ENCODE data around the gene AMZ1.
"Not testable (repeated sequence)": the region's sequence is repeated elsewhere in the genome, so short reads cannot be mapped to it uniquely, and the experiment has no call there.

Gene AMZ1

DNA sequence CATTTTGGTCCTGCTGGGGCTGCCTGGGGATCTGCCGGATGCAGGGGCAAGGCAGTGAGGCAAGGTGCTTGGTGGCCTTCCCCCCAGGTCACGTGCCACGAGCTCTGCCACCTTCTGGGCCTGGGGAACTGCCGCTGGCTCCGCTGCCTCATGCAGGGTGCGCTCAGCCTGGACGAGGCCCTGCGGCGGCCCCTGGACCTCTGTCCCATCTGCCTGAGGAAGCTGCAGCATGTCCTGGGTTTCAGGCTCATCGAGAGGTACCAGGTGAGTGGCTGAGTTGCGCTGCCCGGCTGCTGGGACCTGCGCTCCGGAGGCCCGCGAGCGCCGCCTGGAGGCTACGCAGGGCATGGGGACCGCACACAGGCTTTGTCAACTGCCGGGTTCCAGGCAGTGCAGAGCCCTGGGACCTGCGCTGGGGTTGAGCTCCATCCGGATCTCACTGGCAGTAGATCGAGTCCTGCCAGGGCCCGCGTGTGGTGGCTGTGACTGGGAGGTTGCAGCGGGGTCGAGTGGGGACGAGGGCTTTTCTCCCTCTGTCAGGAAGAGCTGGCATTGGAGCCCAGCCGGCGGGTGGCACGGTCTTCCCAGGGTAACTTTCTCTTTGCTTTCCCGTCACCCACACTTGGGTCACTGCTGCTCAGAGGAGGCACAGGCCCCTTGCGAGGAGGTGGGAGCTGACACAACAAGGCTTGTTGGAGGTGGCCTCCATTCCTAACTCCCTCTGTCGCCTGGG is 21.7 kb downstream of the AMZ1 start:
- H3K4me3 ChIP-seq (ENCODE audit: low read depth, low read length) = no peak overlapping the region

- H3K4me3 ChIP-seq (ENCODE audit: low read depth, low read length) = no peak overlapping the region
These were observed 22.3 kb downstream of the AMZ1 start for GRCh38 chr7:2710286-2710655.

- no peak overlapping the region for H3K4me3 ChIP-seq (ENCODE audit: low read depth, low read length)
These were observed 23.0 kb downstream of the AMZ1 start for GRCh38 chr7:2710901-2711551.

GRCh38 chr7:2711895-2712675 is 24.1 kb downstream of the AMZ1 start:
- no peak overlapping the region for H3K4me3 ChIP-seq (ENCODE audit: low read depth, low read length)

DNA sequence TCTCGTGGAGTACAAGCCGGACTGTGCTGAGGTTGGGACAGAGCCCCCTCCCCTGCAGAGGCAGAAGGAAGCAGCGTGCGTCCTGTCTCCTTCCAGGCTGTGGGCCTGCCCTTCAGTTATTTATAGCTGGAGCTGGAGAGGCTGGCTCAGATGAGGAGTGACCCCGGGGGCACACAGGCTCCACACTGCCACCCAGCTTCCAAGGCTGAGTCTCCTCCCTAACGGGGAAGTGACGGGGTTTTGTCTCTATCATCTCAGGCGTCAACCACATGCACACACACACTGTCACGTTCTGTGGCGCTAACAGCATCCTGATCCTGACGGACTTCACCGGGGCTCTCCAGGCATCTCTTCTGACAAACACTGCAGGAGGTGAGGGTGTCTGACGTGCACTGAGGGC is 25.4 kb downstream of the AMZ1 start:
- no peak overlapping the region for H3K4me3 ChIP-seq (ENCODE audit: low read depth, low read length)

GRCh38 chr7:2713978-2714377 is 26.0 kb downstream of the AMZ1 start:
- H3K4me3 ChIP-seq (ENCODE audit: low read depth, low read length) = no peak overlapping the region

DNA sequence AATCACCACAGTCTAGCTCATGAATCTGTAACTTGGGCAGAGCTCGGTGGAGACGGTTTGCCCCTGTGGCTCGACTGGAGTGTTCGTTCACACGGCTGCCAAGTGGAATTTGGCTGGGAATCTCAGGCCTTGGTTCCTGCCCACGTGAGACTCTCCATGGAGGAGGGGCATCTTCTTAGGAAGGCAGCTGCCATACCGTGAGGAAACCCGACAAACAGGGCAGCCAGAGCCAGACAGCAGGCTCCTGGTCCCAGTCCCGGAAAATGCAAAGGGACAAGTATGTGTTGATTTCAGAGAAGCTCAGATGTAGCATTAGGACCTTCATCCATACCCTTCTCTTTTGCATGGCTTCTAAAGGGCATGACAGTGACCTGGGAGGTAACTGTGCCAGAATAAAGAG is 26.6 kb downstream of the AMZ1 start:
- H3K4me3 ChIP-seq (ENCODE audit: low read depth, low read length) = no peak overlapping the region

DNA sequence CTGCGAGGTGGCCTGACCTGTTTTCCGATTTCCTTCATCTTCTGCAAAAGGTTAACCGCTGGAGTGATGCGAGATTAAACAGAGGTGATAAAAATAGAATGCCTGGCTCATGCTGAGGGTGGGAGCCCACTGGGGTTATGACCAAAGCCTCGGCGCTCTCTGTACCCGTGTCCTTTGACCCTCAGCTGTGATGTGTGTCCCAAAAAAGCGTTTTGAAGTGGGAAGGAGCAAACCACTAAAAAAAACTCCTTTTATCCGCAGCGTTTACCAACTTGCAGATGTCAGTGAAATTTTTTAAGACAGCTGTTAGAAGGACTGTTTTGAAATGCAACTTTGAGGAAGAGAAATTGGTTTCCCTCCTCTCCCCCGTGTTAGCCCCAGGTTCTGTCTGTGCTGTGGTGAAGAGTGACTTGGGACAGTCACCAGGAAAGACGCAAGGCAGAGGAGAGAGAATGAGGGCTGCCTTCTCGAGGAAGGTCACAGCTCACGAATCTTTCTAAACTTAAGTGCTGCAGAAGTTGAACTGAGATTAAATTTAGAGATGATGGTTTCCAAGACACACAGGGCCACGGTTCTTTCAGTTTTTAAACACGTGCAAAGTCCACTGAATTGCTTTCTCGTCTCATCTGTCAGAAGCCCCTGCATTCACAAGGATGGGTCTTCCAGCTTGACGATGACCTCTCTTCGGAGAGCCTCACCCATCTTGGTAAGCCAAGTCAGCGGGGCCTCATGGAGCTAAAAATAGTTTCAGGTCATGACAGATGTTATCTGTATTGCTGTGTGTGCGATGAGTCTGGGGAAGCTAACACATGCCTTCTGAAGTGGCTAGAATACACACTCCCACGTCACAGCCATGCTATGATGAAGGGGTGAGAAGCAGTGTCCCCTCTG is 27.6 kb downstream of the AMZ1 start:
- H3K4me3 ChIP-seq (ENCODE audit: low read depth, low read length) = no peak overlapping the region

- no peak overlapping the region for H3K4me3 ChIP-seq (ENCODE audit: low read depth, low read length)
These were observed 28.5 kb downstream of the AMZ1 start for GRCh38 chr7:2716488-2716887.

DNA sequence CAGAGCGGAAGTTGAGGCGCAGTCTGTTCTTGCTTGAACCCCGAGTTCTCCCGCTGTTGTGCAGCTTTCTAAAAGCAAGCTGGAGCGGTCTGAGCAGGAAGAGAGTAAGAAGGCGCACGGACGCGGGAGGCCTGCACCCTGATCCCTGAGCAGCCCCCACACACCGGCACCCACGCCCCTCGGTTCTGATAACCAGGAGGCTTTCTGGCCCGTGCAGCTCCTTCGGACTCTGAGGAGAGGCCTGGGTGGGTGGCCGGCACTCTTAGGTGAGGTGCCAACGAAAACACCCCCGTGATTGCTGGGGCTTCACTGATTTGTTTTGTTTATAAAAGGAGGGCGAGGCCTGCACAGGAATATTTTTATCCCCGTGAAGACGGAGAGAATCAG is 28.9 kb downstream of the AMZ1 start:
- H3K4me3 ChIP-seq (ENCODE audit: low read depth, low read length) = no peak overlapping the region

DNA sequence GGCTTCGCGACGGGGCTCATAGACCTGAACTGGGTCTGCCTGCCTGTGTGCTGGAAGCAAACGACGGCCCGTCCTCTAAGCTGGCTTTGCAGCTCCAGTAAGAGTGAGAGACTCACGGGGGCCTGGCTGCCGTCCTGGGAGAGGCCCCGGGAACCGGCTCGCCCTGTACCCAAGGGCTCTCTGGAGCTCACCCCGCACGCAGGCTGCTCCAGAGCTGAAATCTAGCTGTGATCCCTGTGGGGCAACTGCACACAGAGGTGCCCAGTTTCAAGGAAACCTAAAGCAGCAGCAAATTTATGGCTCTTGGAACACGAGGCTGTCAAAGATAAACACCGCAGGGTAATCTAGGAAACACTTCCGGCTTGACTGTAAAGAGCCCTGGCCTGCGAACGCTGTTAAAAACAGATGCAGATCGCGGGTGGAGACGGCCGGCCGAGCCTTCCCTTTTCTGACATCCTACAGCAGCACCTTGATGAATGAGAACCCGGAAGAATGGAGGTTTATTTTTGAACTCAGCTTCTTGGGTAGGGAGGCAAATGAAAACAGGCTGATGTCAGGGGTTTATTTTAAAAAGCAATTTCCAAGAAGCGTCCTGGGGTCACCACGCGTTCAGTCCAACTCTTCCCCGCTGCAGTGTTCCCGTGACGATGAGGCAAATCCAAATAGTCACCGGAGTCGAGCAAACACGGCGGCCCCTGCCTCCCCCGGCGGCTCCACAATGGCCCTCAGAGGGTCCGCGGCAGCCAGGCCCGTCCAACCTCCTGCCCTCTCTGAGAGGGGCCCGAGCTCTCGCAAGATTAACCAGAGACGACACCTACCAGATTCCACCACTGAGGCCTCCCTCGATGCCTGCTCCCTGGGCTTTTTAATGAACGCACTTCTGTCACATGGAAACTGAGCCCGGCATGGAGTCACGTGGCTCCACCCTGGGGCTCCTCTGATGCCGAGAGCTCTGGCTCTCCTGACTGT is 29.6 kb downstream of the AMZ1 start:
- H3K4me3 ChIP-seq (ENCODE audit: low read depth, low read length) = no peak overlapping the region

GRCh38 chr7:2718296-2718965 is 30.4 kb downstream of the AMZ1 start:
- H3K4me3 ChIP-seq (ENCODE audit: low read depth, low read length) = no peak overlapping the region

DNA sequence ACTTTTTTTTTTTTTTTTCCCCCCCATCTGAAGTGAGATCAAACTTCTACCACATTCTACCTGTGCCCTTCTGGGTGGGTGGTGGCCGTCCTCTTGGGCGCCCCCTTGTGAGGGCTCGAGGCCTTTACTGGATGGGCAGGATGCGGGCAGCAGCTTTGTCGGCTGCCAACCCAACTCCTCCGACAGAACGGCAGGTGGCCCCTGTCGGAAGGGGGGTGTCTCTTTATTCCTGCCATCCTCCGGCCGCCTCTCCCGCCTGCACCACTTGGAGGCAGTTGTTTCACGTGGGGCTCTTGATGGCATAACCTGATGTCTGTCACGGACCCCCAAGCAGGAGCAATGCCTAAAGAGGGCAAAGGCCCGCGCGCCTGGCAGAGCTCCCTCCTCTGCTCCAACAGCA is 31.0 kb downstream of the AMZ1 start:
- no peak overlapping the region for H3K4me3 ChIP-seq (ENCODE audit: low read depth, low read length)

DNA sequence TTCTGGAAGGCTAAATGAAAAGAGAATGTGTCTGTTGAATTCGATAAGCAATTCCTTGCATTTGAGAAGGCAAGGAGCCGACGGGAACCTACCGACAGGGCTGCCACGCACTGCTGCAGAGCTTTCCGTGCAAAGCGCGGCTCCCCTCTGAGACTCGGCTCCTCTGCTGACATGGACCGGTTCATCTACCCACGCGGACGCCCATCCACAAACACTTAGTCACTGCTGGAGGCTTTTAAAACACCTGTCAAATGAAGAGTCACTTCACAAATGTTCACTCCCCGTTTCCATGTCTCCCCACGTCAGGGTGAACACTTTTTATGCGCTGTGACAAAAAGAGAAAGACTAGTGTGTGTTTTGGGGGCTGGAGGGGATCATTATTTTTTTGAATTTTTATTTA is 32.0 kb downstream of the AMZ1 start:
- no peak overlapping the region for H3K4me3 ChIP-seq (ENCODE audit: low read depth, low read length)

- no peak overlapping the region for H3K4me3 ChIP-seq (ENCODE audit: low read depth, low read length)
These were observed 33.8 kb downstream of the AMZ1 start for GRCh38 chr7:2721842-2722241.

DNA sequence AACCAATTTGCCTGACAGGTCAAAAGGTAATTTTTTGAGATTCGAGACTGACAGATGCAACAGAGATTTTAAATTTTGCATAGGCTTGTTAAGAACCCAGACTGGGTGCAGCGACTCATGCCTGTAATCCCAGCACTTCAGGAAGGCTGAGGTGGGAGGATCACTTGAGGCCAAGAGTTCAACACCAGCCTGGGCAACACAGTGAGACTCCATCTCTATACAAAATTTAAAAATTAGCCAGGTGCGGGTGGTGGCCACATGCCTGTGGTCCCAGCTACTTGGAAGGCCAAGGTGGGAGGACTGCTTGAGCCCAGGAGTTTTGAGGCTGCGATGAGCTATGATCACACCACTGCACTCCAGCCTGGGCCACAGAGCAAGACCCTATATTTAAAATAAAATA is 34.6 kb downstream of the AMZ1 start:
- H3K4me3 ChIP-seq (ENCODE audit: low read depth, low read length) = no peak overlapping the region

- H3K4me3 ChIP-seq (ENCODE audit: low read depth, low read length) = no peak overlapping the region
These were observed 35.3 kb downstream of the AMZ1 start for GRCh38 chr7:2723138-2723850.

- H3K4me3 ChIP-seq (ENCODE audit: low read depth, low read length) = not testable (repeated sequence)
These were observed 36.0 kb downstream of the AMZ1 start for GRCh38 chr7:2724036-2724435.
